Upper lobe of right lung (tissue), 1 donor: ENCODE results near the gene SP2. TPM values are rescaled to one million over a fixed set of nuclear protein-coding genes. Genes with fewer than 3 reads are reported as not detected.
A peak's percentile ranks its signal among the peaks of the same experiment; 100 is the strongest.

Experiments
- ATAC-seq: fragments of 200-7000 bp; cut with Tn5 transposase; one replicate; pipeline ENCODE4 v1.9.1; 2020; ENCODE audit warnings: mild to moderate bottlenecking, moderate library complexity
- DNase-seq: peaks from one replicate; pipeline ENCODE4 v3.0.0-alpha.2; 2020
- H3K27ac ChIP-seq: fragments of 200-600 bp; one replicate; pipeline ENCODE4 v1.8.0; 2022
- H3K27me3 ChIP-seq: fragments of 200-600 bp; one replicate; pipeline ENCODE4 v1.8.0; 2022; ENCODE audit warnings: mild to moderate bottlenecking
- H3K36me3 ChIP-seq: fragments of 200-600 bp; one replicate; pipeline ENCODE4 v1.8.0; 2022
- H3K4me1 ChIP-seq: fragments of 200-600 bp; one replicate; pipeline ENCODE4 v1.8.0; 2022
- H3K4me3 ChIP-seq: fragments of 200-600 bp; one replicate; pipeline ENCODE4 v1.8.0; 2022; ENCODE audit warnings: mild to moderate bottlenecking
- H3K9me3 ChIP-seq: fragments of 200-600 bp; one replicate; pipeline ENCODE4 v1.8.0; 2022
- CTCF ChIP-seq: fragments of 200-600 bp; IDR thresholded peaks from one replicate; pipeline ENCODE4 v1.8.0; 2022; ENCODE audit warnings: antibody characterized with exemption
- intact Hi-C: fragments of 100-400 bp; cut with DNase I; formaldehyde crosslinking; loops from one replicate; pipeline ENCODE4 v1.11.0; 2022
- total RNA-seq: library from RNA; stranded (reverse); fragmentation: NEBNext Ultra II Directional; extraction: Animal tissue kit (Norgen Biotek cat#: 25700); gene quantifications from one replicate; pipeline ENCODE4 v1.2.1, GENCODE V29; 2021
- donor health status: DM: no; HTN: yes; CAD: no; lungs with severe emphysema.

The SP2 gene
- total RNA-seq, 1 donor from 2014 or later = 16.9 TPM

GRCh38 chr17:47975189-47975822 lies 79.3 kb downstream of the SP2 start:
- H3K9me3 ChIP-seq = no peaks in the 10 kb centered on the region
- no peak for ATAC-seq
- no peaks in the 10 kb centered on the region for H3K27me3 ChIP-seq
- no peak overlapping the region for H3K4me3 ChIP-seq
- peaks cover 6% of the 10 kb centered on the region for H3K4me1 ChIP-seq
- intact Hi-C loops = no loop called here
- peaks cover 71% of the 10 kb centered on the region for H3K36me3 ChIP-seq
- no peak for TF ChIP-seq CTCF
- H3K27ac ChIP-seq = no peak overlapping the region
- DNase-seq = no peak

GRCh38 chr17:47975823-47976205 lies 79.8 kb downstream of the SP2 start:
- H3K9me3 ChIP-seq = no peaks in the 10 kb centered on the region
- intact Hi-C loops = no loop called here
- peaks cover 76% of the 10 kb centered on the region for H3K36me3 ChIP-seq
- H3K27ac ChIP-seq = no peak overlapping the region
- ATAC-seq (no peak), DNase-seq (no peak)
- no peak overlapping the region for H3K4me3 ChIP-seq
- no peak for TF ChIP-seq CTCF
- no peaks in the 10 kb centered on the region for H3K27me3 ChIP-seq
- peaks cover 6% of the 10 kb centered on the region for H3K4me1 ChIP-seq

GRCh38 chr17:47978324-47978723 lies 82.3 kb downstream of the SP2 start:
- DNase-seq (no peak), ATAC-seq (peak; percentile 78)
- Histone ChIP-seq H3K27me3 (no peaks in the 10 kb centered on the region), H3K4me3 (no peak overlapping the region), H3K9me3 (no peaks in the 10 kb centered on the region), H3K4me1 (peaks cover 8% of the 10 kb centered on the region), H3K27ac (no peak overlapping the region), H3K36me3 (peaks cover 86% of the 10 kb centered on the region)
- peak; percentile 62 for TF ChIP-seq CTCF
- intact Hi-C loops = no loop called here

Other genes with a start within 250 kb of the SP2 start
- 196 TPM for gene KPNB1, start 246.3 kb upstream of the SP2 start, total RNA-seq
- 14.7 TPM for gene TBKBP1, start 202.1 kb upstream of the SP2 start, total RNA-seq
- 3.9 TPM for gene TBX21, start 163.0 kb upstream of the SP2 start, total RNA-seq
- 14.4 TPM for gene OSBPL7, start 74.4 kb upstream of the SP2 start, total RNA-seq
- 29.2 TPM for gene MRPL10, start 64.7 kb upstream of the SP2 start, total RNA-seq
- gene LRRC46, start 64.6 kb upstream of the SP2 start, total RNA-seq = 1.1 TPM
- gene SCRN2, start 55.0 kb upstream of the SP2 start, total RNA-seq = 30.5 TPM
- 8.5 TPM for gene SP6, start 45.1 kb upstream of the SP2 start, total RNA-seq
- gene PNPO, start 45.3 kb downstream of the SP2 start, total RNA-seq = 29.4 TPM
- gene PRR15L, start 61.6 kb downstream of the SP2 start, total RNA-seq = 47.4 TPM
- 140 TPM for gene CDK5RAP3, start 74.9 kb downstream of the SP2 start, total RNA-seq
- 24.5 TPM for gene COPZ2, start 141.6 kb downstream of the SP2 start, total RNA-seq
- gene NFE2L1, start 152.1 kb downstream of the SP2 start, total RNA-seq = 201 TPM
- 34.0 TPM for gene CBX1, start 205.2 kb downstream of the SP2 start, total RNA-seq
- gene SNX11, start 211.5 kb downstream of the SP2 start, total RNA-seq = 20.8 TPM